HepG2 (cell line): ENCODE results near the gene SLC2A6. TPM values are rescaled to one million over a fixed set of nuclear protein-coding genes. Genes with fewer than 3 reads are reported as not detected.

Experiments used
- ATAC-seq: fragments of 200-7000 bp; cut with Tn5 transposase; 3 replicates; pipeline ENCODE4 v1.9.1; 2020; ENCODE audit warnings: mild to moderate bottlenecking, moderate library complexity
- BruUV-seq: library from RNA; stranded (reverse); fragments of 400-500 nt; replicated peaks from 2 replicates; lab custom pipeline; 2021; lab: Mats Ljungman, UMichigan
- CTCF ChIA-PET: fragments of 300-600 bp; formaldehyde crosslinking; extraction: SDS; loops from one replicate; lab custom pipeline; 2021; ENCODE audit warnings: low total read pairs, inconsistent platforms, low intra/inter-chr PET ratio; lab: Yijun Ruan, JAX
- POLR2A ChIA-PET: fragments of 350-600 bp; sonication (Branson Sonifier 250); formaldehyde crosslinking; loops from one replicate; lab custom pipeline; 2020; ENCODE audit warnings: antibody characterized with exemption, inconsistent platforms; lab: Yijun Ruan, JAX
- DNase-seq: peaks from one replicate; pipeline ENCODE4 v3.0.0-alpha.2; 2015; ENCODE audit warnings: low spot score
- FAIRE-seq: peaks from 3 replicates; lab custom pipeline; 2011; peaks lifted over from hg19 to GRCh38; lab: Jason Lieb, UNC
- H2AFZ ChIP-seq: one replicate; pipeline ENCODE4 v1.6.1; 2011; ENCODE audit warnings: low read length, inconsistent platforms
- H3K27ac ChIP-seq: fragments of 300-600 bp; 3 replicates; pipeline ENCODE4 v1.8.0; 2011; ENCODE audit warnings: mixed run types, mild to moderate bottlenecking, mixed read lengths, low read length, inconsistent platforms; ENCODE audit not compliant: insufficient read depth; ENCODE audit errors: extremely low read length
- H3K27me3 ChIP-seq, 2 experiments: fragments of 200-600 bp in 1 of 2; 2 replicates in 1 of 2; 3 replicates in 1 of 2; pipeline versions ENCODE4 v1.6.0 to v1.8.0; 2011; ENCODE audit warnings: low read length in 2 of 2, mild to moderate bottlenecking in 2 of 2, moderate library complexity in 2 of 2, inconsistent platforms in 1 of 2; ENCODE audit not compliant: insufficient read depth in 2 of 2, control insufficient read depth in 1 of 2
- H3K36me3 ChIP-seq, 2 experiments: fragments of 200-600 bp in 1 of 2; replicated peaks in 1 of 2; 2 replicates in 1 of 2; 3 replicates in 1 of 2; pipeline versions ENCODE4 v1.5.1 to v1.8.0; 2011; ENCODE audit warnings: low read length in 2 of 2, inconsistent platforms in 1 of 2; ENCODE audit not compliant: insufficient read depth in 2 of 2, control insufficient read depth in 1 of 2
- H3K4me1 ChIP-seq: 2 replicates; pipeline ENCODE4 v1.5.1; 2012; ENCODE audit warnings: low read length, inconsistent platforms; ENCODE audit not compliant: insufficient read depth
- H3K4me2 ChIP-seq: 2 replicates; pipeline ENCODE4 v1.6.0; 2011; ENCODE audit warnings: low read depth, low read length, inconsistent platforms
- H3K4me3 ChIP-seq, 3 experiments: fragments of 200-600 bp in 1 of 3; sonication (generic), shearing (Covaris generic) in 1 of 3; replicated peaks in 1 of 3; 2 replicates each; pipeline ENCODE4 v1.5.1; 2011 to 2016; ENCODE audit warnings: low read length in 3 of 3, inconsistent platforms in 2 of 3, low read depth in 2 of 3, mild to moderate bottlenecking in 2 of 3, control low read depth in 1 of 3, mixed read lengths in 1 of 3; ENCODE audit not compliant: insufficient read depth in 1 of 3
- H3K79me2 ChIP-seq: one replicate; pipeline ENCODE4 v1.6.1; 2011; ENCODE audit warnings: low read length, inconsistent platforms; ENCODE audit not compliant: insufficient read depth
- H3K9ac ChIP-seq: 2 replicates; pipeline ENCODE4 v1.6.0; 2011; ENCODE audit warnings: mild to moderate bottlenecking, low read depth, low read length, inconsistent platforms; ENCODE audit not compliant: insufficient read depth
- H3K9me3 ChIP-seq: 2 replicates; pipeline ENCODE4 v1.5.1; 2012; ENCODE audit warnings: mild to moderate bottlenecking, low read length
- H4K20me1 ChIP-seq: 2 replicates; pipeline ENCODE4 v1.6.0; 2011; ENCODE audit warnings: inconsistent platforms, mild to moderate bottlenecking, low read length, moderate library complexity; ENCODE audit not compliant: insufficient read depth
- ATF4 ChIP-seq, 2 experiments: fragments of 450-650 bp in 1 of 2; sonication (generic) in 1 of 2; formaldehyde crosslinking; IDR thresholded peaks; 2 replicates each; pipeline versions ENCODE4 v1.5.0 to v1.8.0; 2020 to 2022; ENCODE audit warnings: mild to moderate bottlenecking in 1 of 2, missing genetic modification reagents in 1 of 2
- CEBPZ ChIP-seq: IDR thresholded peaks from 2 replicates; pipeline ENCODE4 v1.6.1; 2012; ENCODE audit warnings: low read length, improper control_type of control experiment
- ELK4 ChIP-seq: sonication (generic); formaldehyde crosslinking; IDR thresholded peaks from 2 replicates; pipeline ENCODE4 v1.9.0; 2021; ENCODE audit warnings: missing genetic modification reagents, borderline replicate concordance
- EP300 ChIP-seq, 3 experiments: sonication (generic) in 1 of 3; formaldehyde crosslinking in 1 of 3; IDR thresholded peaks; 2 replicates each; pipeline versions ENCODE4 v1.5.1 to v1.6.1; 2011 to 2020; ENCODE audit warnings: low read depth in 2 of 3, low read length in 2 of 3, borderline replicate concordance in 1 of 3, improper control_type of control experiment in 1 of 3, mild to moderate bottlenecking in 1 of 3, missing genetic modification reagents in 1 of 3, moderate library complexity in 1 of 3
- HMG20B ChIP-seq: conservative IDR thresholded peaks from 2 replicates; pipeline ENCODE4 v1.6.1; 2016; ENCODE audit warnings: missing genetic modification reagents, missing compliant biosample characterization
- HMGA1 ChIP-seq: sonication (generic); formaldehyde crosslinking; conservative IDR thresholded peaks from 2 replicates; pipeline ENCODE4 v1.4.0; 2020; ENCODE audit warnings: missing genetic modification reagents
- KAT2B ChIP-seq: fragments of 150-350 bp; IDR thresholded peaks from 2 replicates; pipeline ENCODE4 v1.6.1; 2014; ENCODE audit warnings: low read depth, low read length, borderline replicate concordance
- NR2C2 ChIP-seq: sonication (generic); formaldehyde crosslinking; IDR thresholded peaks from 2 replicates; pipeline ENCODE4 v1.4.0; 2020; ENCODE audit warnings: missing genetic modification reagents, mild to moderate bottlenecking, moderate library complexity, borderline replicate concordance
- RAD21 ChIP-seq: fragments of 450-650 bp; formaldehyde crosslinking; IDR thresholded peaks from 2 replicates; pipeline ENCODE4 v1.5.0; 2020; ENCODE audit warnings: mild to moderate bottlenecking
- SALL1 ChIP-seq: sonication (generic); formaldehyde crosslinking; IDR thresholded peaks from 2 replicates; pipeline ENCODE4 v1.8.0; 2022; ENCODE audit warnings: mild to moderate bottlenecking, missing genetic modification reagents
- SMAD1 ChIP-seq: sonication (generic); formaldehyde crosslinking; IDR thresholded peaks from 2 replicates; pipeline ENCODE4 v1.4.0; 2020; ENCODE audit warnings: missing genetic modification reagents, low read depth, mild to moderate bottlenecking, borderline replicate concordance
- SRSF9 ChIP-seq: fragments of 200-400 bp; formaldehyde crosslinking; IDR thresholded peaks from 2 replicates; pipeline ENCODE4 v1.6.1; 2018; ENCODE audit warnings: borderline replicate concordance, mild to moderate bottlenecking, low read depth, low read length; ENCODE audit not compliant: insufficient read depth, poor library complexity, severe bottlenecking
- ZMAT3 ChIP-seq: sonication (generic); formaldehyde crosslinking; conservative IDR thresholded peaks from 2 replicates; pipeline ENCODE4 v1.7.0; 2021; ENCODE audit warnings: missing genetic modification reagents
- ZNF329 ChIP-seq: sonication (generic); formaldehyde crosslinking; IDR thresholded peaks from 2 replicates; pipeline ENCODE4 v1.9.0; 2021; ENCODE audit warnings: low read depth, mild to moderate bottlenecking, missing genetic modification reagents
- WGBS: methylation state at CpG from one replicate; pipeline ENCODE4 v1.1.6; 2017; ENCODE audit warnings: low lambda C conversion rate; 5-methylcytosine and 5-hydroxymethylcytosine counted together
- in situ Hi-C: cut with HindIII; loops from 2 replicates; pipeline ENCODE4 v1.10.0; 2017; ENCODE audit warnings: low pct_unique_long_range_greater_than_20kb; ENCODE audit not compliant: extremely low pct_ligation_motif_present
- intact Hi-C: fragments of 100-400 bp; cut with micrococcal nuclease; formaldehyde crosslinking; loops from one replicate; pipeline ENCODE4 v1.10.0; 2022; ENCODE audit not compliant: unreplicated experiment
- polyA plus RNA-seq, 8 experiments: library from polyadenylated mRNA; depleted of rRNA in 3 of 8; stranded (reverse) in 7 of 8; unstranded in 1 of 8; fragments of >200 nt; fragmentation: Illumina TruSeq in 4 of 8; extraction: Trizol in 4 of 8; gene quantifications; 2 replicates each; pipeline versions ENCODE4 v1.2.1 to v1.2.3, GENCODE V29; 2011 to 2016; ENCODE audit warnings: low read depth in 4 of 8, missing spikeins in 1 of 8, mixed read lengths in 1 of 8; ENCODE audit not compliant: insufficient read depth in 1 of 8
- total RNA-seq, 5 experiments: library from RNA; depleted of rRNA; stranded (reverse); fragments of >200 nt; fragmentation: Illumina TruSeq; extraction: Trizol; gene quantifications; 2 replicates each; pipeline ENCODE4 v1.2.3, GENCODE V29; 2016; ENCODE audit warnings: low read depth in 1 of 5

SLC2A6 gene
- total and polyA plus RNA-seq, 2 of the 13 experiments (the other 11 are each of a cell fraction or from before 2014, with no cell fraction given) = 4.1 to 15.0 TPM

- peak in 1 of 2 experiments; percentile 58; a peak in 1 of 4 replicates for TF ChIP-seq ATF4 (CRISPR knock-in tag; IDR thresholded peaks at IDR 0.05)
- TF ChIP-seq EP300 (IDR thresholded peaks at IDR 0.05; ENCODE audit: low read depth in 2 of 2, low read length in 2 of 2) = 0 out of 4 replicates have a peak, but pooled peaks of 1 of the 2 experiments have one; percentile 9
- TF ChIP-seq EP300 (CRISPR knock-in tag; IDR thresholded peaks at IDR 0.05; ENCODE audit: borderline replicate concordance) = no peak
- 0 out of 2 replicates have a peak, but pooled peaks have one; percentile 42 for TF ChIP-seq SMAD1
- TF ChIP-seq ZMAT3 = 0 out of 2 replicates have a peak, but pooled peaks have one; percentile 17
- TF ChIP-seq SALL1 = peak; percentile 24; the same call in 1 of the 2 replicates
- TF ChIP-seq ZNF329 (CRISPR knock-in tag) = peak; percentile 99
- peak; percentile 60; the same call in 1 of the 2 replicates for TF ChIP-seq NR2C2
- TF ChIP-seq, all 625 proteins: peak for 22
These were observed 42.5 kb upstream of the SLC2A6 start (continued) for GRCh38 chr9:133521122-133522072.

GRCh38 chr9:133520121-133520835 is 41.4 kb upstream of the SLC2A6 start:
- no peak for DNase-seq
- Histone ChIP-seq H3K27ac (no peak overlapping the region), H3K4me1 (peaks cover 25% of the 10 kb centered on the region), H3K4me2 (no peak overlapping the region), H3K4me3 (no peak overlapping the region), H2AFZ (no peak overlapping the region), H4K20me1 (no peaks in the 10 kb centered on the region), H3K27me3 (peaks cover 15 to 88% of the 10 kb centered on the region in 2 experiments; a peak in 4 of 5 replicates), H3K9ac (no peak overlapping the region), H3K36me3 (no peaks in the 10 kb centered on the region), H3K9me3 (no peaks in the 10 kb centered on the region), H3K79me2 (no peaks in the 10 kb centered on the region)
- no peak for ATAC-seq
- 70% methylated on average over 4 of the region's 24 CpGs for WGBS
- no peak for FAIRE-seq
- ChIA-PET POLR2A (interaction anchor here (0.9 to 1.5 kb wide), 2 partner anchors 13 to 194 kb away, joined by 3 to 4 read pairs; partner anchors contain the start of gene ADAMTSL2), CTCF (no interaction called here)
- intact Hi-C loops (no loop called here), in situ Hi-C loops (no loop called here)
- BruUV-seq = no TSS peak
- no peak for TF ChIP-seq SRSF9
- TF ChIP-seq ELK4 (CRISPR knock-in tag) = no peak
- no peak for TF ChIP-seq CEBPZ
- TF ChIP-seq HMG20B (CRISPR knock-in tag) = no peak
- TF ChIP-seq KAT2B = no peak
- TF ChIP-seq RAD21 (CRISPR knock-in tag) = no peak
- no peak for TF ChIP-seq HMGA1 (CRISPR knock-in tag)
